ENCODE results near the gene SLC47A2.
A peak's percentile ranks its signal among the peaks of the same experiment; 100 is the strongest.

SLC47A2 gene

DNA sequence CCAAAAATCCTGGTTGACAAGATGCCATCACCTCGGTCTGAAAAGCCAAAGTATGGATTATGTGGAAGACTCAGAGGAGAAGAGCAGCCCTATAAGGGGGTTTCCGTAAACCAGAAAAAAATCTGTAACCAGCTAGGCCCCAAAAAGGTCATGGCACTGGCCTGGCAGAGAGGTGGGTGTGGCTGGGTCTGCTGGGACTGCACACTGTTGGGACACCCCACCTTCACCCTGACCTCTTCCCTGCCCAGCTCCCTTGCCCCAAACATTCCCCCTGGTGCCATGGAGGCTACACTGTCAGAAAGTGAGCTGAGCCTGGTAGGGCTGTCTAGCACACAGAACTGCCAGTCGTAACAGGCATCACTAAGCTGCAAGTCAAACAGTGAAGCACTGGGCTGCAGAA lies 6.5 kb downstream of the SLC47A2 start:
- no peak for DNase-seq (ENCODE audit: low spot score)
- TF ChIP-seq, protein P1, sequence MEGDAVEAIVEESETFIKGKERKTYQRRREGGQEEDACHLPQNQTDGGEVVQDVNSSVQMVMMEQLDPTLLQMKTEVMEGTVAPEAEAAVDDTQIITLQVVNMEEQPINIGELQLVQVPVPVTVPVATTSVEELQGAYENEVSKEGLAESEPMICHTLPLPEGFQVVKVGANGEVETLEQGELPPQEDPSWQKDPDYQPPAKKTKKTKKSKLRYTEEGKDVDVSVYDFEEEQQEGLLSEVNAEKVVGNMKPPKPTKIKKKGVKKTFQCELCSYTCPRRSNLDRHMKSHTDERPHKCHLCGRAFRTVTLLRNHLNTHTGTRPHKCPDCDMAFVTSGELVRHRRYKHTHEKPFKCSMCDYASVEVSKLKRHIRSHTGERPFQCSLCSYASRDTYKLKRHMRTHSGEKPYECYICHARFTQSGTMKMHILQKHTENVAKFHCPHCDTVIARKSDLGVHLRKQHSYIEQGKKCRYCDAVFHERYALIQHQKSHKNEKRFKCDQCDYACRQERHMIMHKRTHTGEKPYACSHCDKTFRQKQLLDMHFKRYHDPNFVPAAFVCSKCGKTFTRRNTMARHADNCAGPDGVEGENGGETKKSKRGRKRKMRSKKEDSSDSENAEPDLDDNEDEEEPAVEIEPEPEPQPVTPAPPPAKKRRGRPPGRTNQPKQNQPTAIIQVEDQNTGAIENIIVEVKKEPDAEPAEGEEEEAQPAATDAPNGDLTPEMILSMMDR (IDR thresholded peaks at IDR 0.05; ENCODE audit: extremely low read depth, insufficient read depth, missing control alignments), result no peak
- in situ Hi-C loops (cut with MboI; ENCODE audit: low pct_unique_long_range_greater_than_20kb, low sequenced_read_pairs, unreplicated experiment), result loop anchor here (25.0 kb wide), 1 partner anchor 98 kb away; no protein-coding TSS in a partner anchor

DNA sequence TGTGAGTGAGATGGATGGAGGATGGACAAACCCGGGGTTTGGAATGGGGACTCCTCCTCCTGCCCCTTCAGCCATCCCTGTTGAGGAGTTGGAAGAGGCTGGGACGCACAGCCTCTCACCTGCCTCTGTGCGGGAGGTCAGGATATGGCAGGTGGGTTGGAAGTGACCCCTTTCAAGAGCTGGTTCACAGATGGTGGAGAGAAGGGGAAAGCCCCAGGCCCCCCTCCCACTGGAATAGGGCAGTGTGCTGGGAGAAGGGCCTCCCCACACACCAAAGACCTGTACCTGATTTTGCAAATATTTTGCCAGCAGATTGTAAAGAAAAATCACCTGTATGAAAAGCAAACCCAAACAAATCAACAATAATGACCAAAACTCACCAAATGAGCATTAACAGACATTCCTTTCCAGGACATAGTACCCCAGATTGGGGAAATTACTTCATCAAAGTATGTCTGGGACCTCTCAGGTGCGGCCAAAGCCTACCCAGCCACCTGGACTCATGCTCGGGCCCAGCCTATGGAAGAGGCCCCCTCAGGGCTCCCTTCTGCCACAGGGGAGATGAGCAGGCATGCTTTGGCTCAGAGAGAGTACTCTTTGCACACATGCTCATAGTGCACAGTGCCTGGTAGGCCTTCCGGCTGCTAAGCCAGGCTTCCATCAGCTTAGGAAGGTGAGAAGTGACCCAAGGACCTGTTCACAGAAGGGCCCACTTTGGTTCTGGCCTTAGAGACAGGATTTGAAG lies 7.8 kb downstream of the SLC47A2 start:
- in situ Hi-C loops (cut with MboI; ENCODE audit: low pct_unique_long_range_greater_than_20kb, low sequenced_read_pairs, unreplicated experiment), result loop anchor here (25.0 kb wide), 1 partner anchor 96 kb away; no protein-coding TSS in a partner anchor
- DNase-seq (ENCODE audit: low spot score), result peak; percentile 17
- TF ChIP-seq, protein P1 (IDR thresholded peaks at IDR 0.05; ENCODE audit: extremely low read depth, insufficient read depth, missing control alignments), result no peak

DNA sequence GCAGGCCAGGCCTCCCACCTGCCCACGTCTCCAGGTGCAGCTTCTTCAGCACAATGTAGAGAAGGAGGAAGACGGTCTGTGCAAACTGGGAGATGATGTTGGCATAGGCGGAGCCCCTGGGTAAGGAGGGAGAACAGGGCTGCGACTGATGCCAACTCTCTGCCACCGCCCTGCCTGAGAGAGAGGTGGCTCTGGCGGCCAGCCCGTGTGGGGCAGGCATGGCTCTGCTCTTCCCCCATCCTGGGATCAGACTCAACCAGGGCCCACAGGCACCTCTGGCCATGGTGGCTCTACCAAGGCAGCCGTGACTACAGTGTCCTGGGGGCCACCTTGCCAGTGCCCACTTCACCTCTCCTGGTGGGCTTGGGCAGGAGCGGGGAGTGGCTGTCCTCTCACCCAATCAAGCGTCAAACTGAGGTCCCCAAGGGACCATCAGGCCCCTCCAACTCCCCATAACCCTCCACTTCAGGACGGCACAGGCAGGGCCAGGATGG lies 8.6 kb downstream of the SLC47A2 start:
- TF ChIP-seq, protein P1 (IDR thresholded peaks at IDR 0.05; ENCODE audit: extremely low read depth, insufficient read depth, missing control alignments), result no peak
- in situ Hi-C loops (cut with MboI; ENCODE audit: low pct_unique_long_range_greater_than_20kb, low sequenced_read_pairs, unreplicated experiment), result loop anchor here (25.0 kb wide), 1 partner anchor 95 kb away; no protein-coding TSS in a partner anchor
- DNase-seq (ENCODE audit: low spot score), result peak; percentile 16

DNA sequence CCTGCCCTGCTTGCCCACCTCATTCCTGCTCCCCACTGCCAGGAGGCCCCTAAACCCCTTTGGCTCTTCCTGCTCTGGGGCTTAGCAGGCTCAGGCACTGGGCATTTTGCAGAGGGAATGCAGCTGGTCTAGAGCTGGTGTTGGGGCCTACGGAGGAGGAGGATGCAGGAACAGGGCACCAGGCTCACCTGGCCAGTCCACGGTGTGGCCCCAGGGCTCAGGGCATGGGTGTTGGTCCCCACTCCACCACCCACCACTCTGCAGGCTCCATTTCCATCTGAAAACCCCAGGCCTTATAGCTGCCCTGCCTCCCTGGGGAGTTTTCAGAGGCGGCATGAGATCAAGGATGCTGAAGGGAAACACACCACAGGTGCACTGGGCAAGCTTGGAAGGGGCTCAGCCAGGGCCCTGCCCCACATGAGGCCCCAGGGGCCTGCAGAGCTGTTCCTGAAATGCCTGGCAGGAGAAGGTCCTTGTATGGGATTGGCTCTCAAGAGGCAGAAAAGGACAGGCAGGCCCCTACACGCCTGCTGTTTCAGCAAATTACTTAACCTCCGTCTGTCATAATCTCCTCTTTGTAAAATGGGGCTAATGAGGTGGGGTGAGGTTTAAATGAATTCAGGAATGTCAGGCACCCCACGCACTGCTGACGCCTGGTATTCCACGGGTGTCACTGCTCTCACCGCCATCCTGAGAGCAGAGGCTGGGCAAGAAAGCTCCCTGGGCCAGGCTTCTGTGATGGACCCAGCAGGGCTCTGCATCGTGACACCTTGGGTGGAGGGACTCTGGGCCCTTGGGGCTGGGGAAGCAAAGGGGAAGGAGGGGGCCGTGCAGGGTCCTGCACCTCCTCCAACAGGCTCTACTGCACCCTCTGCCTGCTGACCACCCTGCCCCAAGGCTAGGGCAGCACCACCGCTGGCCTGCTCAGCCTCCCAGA lies 9.3 kb downstream of the SLC47A2 start:
- in situ Hi-C loops (cut with MboI; ENCODE audit: low pct_unique_long_range_greater_than_20kb, low sequenced_read_pairs, unreplicated experiment), result loop anchor here (25.0 kb wide), 1 partner anchor 95 kb away; no protein-coding TSS in a partner anchor
- DNase-seq (ENCODE audit: low spot score), result peak; percentile 20
- TF ChIP-seq, protein P1 (IDR thresholded peaks at IDR 0.05; ENCODE audit: extremely low read depth, insufficient read depth, missing control alignments), result no peak

DNA sequence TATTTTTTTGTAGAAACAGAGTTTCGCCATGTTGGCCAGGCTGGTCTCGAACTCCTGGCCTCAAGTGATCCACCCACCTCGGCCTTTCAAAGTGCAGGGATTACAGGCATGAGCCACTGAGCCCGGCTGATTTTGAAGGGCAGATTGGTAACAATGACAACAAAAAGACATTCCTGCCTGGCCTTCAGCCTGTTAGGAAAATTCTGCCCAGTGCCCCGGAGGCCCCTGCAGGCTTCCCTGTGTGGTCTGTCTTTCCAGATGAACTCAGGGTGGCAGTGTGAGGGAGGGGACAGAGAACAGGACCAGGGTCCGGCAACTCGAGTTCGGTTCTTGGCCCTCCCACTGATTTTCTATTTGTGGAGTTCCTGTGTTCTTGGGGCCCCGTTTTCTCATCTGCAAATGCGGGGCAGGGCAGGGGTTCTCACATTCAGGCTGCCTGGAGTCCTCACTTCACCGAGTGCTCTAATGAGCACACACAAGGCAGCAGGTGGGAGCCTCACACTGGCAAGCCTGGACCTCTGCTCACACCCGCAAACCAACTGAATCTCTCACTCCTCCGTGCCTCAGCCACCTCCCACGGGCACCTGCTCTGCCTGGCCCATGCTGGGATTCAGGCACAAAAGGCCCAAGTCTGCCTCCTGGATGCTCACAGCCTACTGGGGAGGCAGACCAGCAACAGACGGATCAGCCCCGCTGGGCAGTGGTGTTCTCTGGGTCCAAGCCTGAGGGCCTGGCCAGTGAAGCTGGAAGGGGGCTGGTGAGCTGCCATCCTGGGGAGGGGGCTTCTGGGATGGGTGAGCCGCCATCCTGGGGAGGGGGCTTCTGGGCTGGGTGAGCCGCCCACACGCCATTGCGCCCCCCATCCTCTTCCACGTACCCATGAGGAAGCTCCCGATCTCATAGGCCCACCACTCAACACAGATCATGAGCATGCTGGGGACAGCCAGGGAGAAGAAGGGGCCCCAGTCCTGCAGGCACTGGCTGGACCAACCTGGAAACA lies 10.3 kb downstream of the SLC47A2 start:
- peak; percentile 26 for DNase-seq (ENCODE audit: low spot score)
- TF ChIP-seq, protein P1 (IDR thresholded peaks at IDR 0.05; ENCODE audit: extremely low read depth, insufficient read depth, missing control alignments), result no peak
- in situ Hi-C loops (cut with MboI; ENCODE audit: low pct_unique_long_range_greater_than_20kb, low sequenced_read_pairs, unreplicated experiment), result loop anchor here (25.0 kb wide), 1 partner anchor 94 kb away; no protein-coding TSS in a partner anchor

Data from GM13977 (cell line).